Endothelial cell of umbilical vein (primary cell): ENCODE data around the gene TRMT11. TPM values are rescaled to one million over a fixed set of nuclear protein-coding genes. Genes with fewer than 3 reads are reported as not detected.

Source experiments
- BruUV-seq: library from RNA; stranded (reverse); fragments of 400-500 nt; replicated peaks from 2 replicates; lab custom pipeline; 2021; lab: Mats Ljungman, UMichigan
- CTCF ChIA-PET: fragments of 300-600, 350-600 bp; sonication (Branson Sonifier 250); formaldehyde crosslinking; loops from one replicate; lab custom pipeline; 2021; ENCODE audit warnings: antibody characterized with exemption, inconsistent platforms; lab: Charles Lee
- POLR2A ChIA-PET: fragments of 300-600, 350-600 bp; sonication (Branson Sonifier 250); formaldehyde crosslinking; loops from one replicate; lab custom pipeline; 2021; ENCODE audit warnings: antibody characterized with exemption, inconsistent platforms; lab: Charles Lee
- DNase-seq: peaks from one replicate; pipeline ENCODE4 v3.0.0-alpha.2; 2011; ENCODE audit warnings: low read depth, low spot score
- FAIRE-seq: peaks from 2 replicates; lab custom pipeline; 2011; peaks lifted over from hg19 to GRCh38; lab: Jason Lieb, UNC
- H2AFZ ChIP-seq: 2 replicates; pipeline ENCODE4 v1.6.0; 2012; ENCODE audit warnings: low read depth, low read length, control low read depth, inconsistent platforms
- H3K27ac ChIP-seq: 2 replicates; pipeline ENCODE4 v1.5.1; 2011; ENCODE audit warnings: low read depth, mild to moderate bottlenecking, control low read depth, low read length, moderate library complexity; ENCODE audit not compliant: insufficient read depth
- H3K27me3 ChIP-seq, 2 experiments: 2 replicates each; pipeline versions ENCODE4 v1.6.0 to v1.6.1; 2011; ENCODE audit warnings: low read length in 2 of 2, mixed read lengths in 1 of 2; ENCODE audit not compliant: control insufficient read depth in 2 of 2, insufficient read depth in 2 of 2
- H3K36me3 ChIP-seq, 2 experiments: 2 replicates in 1 of 2; 3 replicates in 1 of 2; pipeline ENCODE4 v1.5.1; 2011; ENCODE audit warnings: low read length in 2 of 2, mild to moderate bottlenecking in 1 of 2, moderate library complexity in 1 of 2; ENCODE audit not compliant: control insufficient read depth in 2 of 2, insufficient read depth in 2 of 2; ENCODE audit errors: extremely low read depth in 1 of 2
- H3K4me1 ChIP-seq: 3 replicates; pipeline ENCODE4 v1.5.1; 2011; ENCODE audit warnings: mild to moderate bottlenecking, low read length; ENCODE audit not compliant: control insufficient read depth, insufficient read depth; ENCODE audit errors: extremely low read depth
- H3K4me2 ChIP-seq: 2 replicates; pipeline ENCODE4 v1.6.1; 2011; ENCODE audit warnings: low read length, control low read depth, mixed read lengths; ENCODE audit not compliant: insufficient read depth
- H3K4me3 ChIP-seq, 3 experiments: fragments of 200-600 bp in 1 of 3; sonication (generic), shearing (Covaris generic) in 1 of 3; replicated peaks in 1 of 3; 2 replicates each; pipeline ENCODE4 v1.5.1; 2011 to 2016; ENCODE audit warnings: control low read depth in 3 of 3, low read length in 3 of 3, mild to moderate bottlenecking in 2 of 3, inconsistent platforms in 1 of 3, low read depth in 1 of 3, moderate library complexity in 1 of 3; ENCODE audit not compliant: insufficient read depth in 1 of 3
- H3K79me2 ChIP-seq: 2 replicates; pipeline ENCODE4 v1.6.0; 2012; ENCODE audit warnings: low read length, inconsistent platforms; ENCODE audit not compliant: control insufficient read depth, insufficient read depth
- H3K9ac ChIP-seq: replicated peaks from 2 replicates; pipeline ENCODE3; 2011; ENCODE audit warnings: low read length, control low read depth; ENCODE audit not compliant: insufficient read depth; ENCODE audit errors: extremely low read depth
- H3K9me1 ChIP-seq: replicated peaks from 3 replicates; pipeline ENCODE4 v1.6.0; 2011; ENCODE audit warnings: mild to moderate bottlenecking, low read length; ENCODE audit not compliant: control insufficient read depth, insufficient read depth; ENCODE audit errors: extremely low read depth
- H3K9me3 ChIP-seq: replicated peaks from 2 replicates; pipeline ENCODE4 v1.5.1; 2012; ENCODE audit warnings: low read length, inconsistent platforms; ENCODE audit not compliant: control insufficient read depth, insufficient read depth
- H4K20me1 ChIP-seq: replicated peaks from 2 replicates; pipeline ENCODE3; 2011; ENCODE audit warnings: mild to moderate bottlenecking, low read length; ENCODE audit not compliant: control insufficient read depth, insufficient read depth; ENCODE audit errors: extremely low read depth
- EZH2 ChIP-seq: IDR thresholded peaks from 2 replicates; pipeline ENCODE4 v1.6.1; 2012; ENCODE audit warnings: borderline replicate concordance, low read depth, mild to moderate bottlenecking, moderate library complexity, low read length, inconsistent platforms; ENCODE audit not compliant: severe bottlenecking
- FOS ChIP-seq: IDR thresholded peaks from 2 replicates; pipeline ENCODE4 v1.6.1; 2011; ENCODE audit warnings: mild to moderate bottlenecking, low read length, moderate library complexity, borderline replicate concordance; ENCODE audit not compliant: insufficient read depth
- GATA2 ChIP-seq: IDR thresholded peaks from 2 replicates; pipeline ENCODE4 v1.7.0; 2011; ENCODE audit warnings: low read depth, mild to moderate bottlenecking, moderate library complexity, mixed read lengths, low read length; ENCODE audit not compliant: insufficient read length, insufficient read depth
- JUN ChIP-seq: IDR thresholded peaks from 2 replicates; pipeline ENCODE4 v1.6.1; 2011; ENCODE audit warnings: borderline replicate concordance, low read depth; ENCODE audit not compliant: insufficient read length, insufficient read depth
- MAX ChIP-seq: IDR thresholded peaks from 2 replicates; pipeline ENCODE4 v1.6.1; 2011; ENCODE audit not compliant: insufficient read depth, insufficient read length
- MYC ChIP-seq: IDR thresholded peaks from one replicate; pipeline ENCODE4 v1.6.1; 2011; ENCODE audit warnings: mild to moderate bottlenecking, low read depth, low read length
- POLR2A ChIP-seq: IDR thresholded peaks from 2 replicates; pipeline ENCODE4 v1.6.1; 2012; ENCODE audit warnings: low read depth, mild to moderate bottlenecking, control low read depth, low read length
- POLR2AphosphoS5 ChIP-seq: IDR thresholded peaks from 2 replicates; pipeline ENCODE4 v1.6.1; 2012; ENCODE audit warnings: low read depth, mild to moderate bottlenecking, control low read depth, low read length, moderate library complexity; ENCODE audit not compliant: insufficient read depth
- dilution Hi-C: fragments of 300-500 bp; cut with MboI; formaldehyde crosslinking; loops from one replicate; pipeline ENCODE4 v1.15.0; 2019; ENCODE audit warnings: low sequenced_read_pairs; ENCODE audit not compliant: extremely low pct_ligation_motif_present
- intact Hi-C: fragments of 100-400 bp; cut with micrococcal nuclease; formaldehyde crosslinking; loops from one replicate; pipeline ENCODE4 v1.10.0; 2022
- polyA plus RNA-seq, 4 experiments: library from polyadenylated mRNA; depleted of rRNA in 3 of 4; stranded (reverse) in 3 of 4; unstranded in 1 of 4; fragments of >200 nt; gene quantifications; 2 replicates each; pipeline versions ENCODE4 v1.2.1 to v1.2.3, GENCODE V29; 2011 to 2012; ENCODE audit warnings: missing spikeins in 1 of 4
- total RNA-seq: library from RNA; stranded (reverse); gene quantifications from 2 replicates; pipeline ENCODE4 v1.2.3, GENCODE V29; 2021
- TF ChIP-seq, protein P1 (sequence below), 2 donors: IDR thresholded peaks; 1 replicate in 1 of 2; 2 replicates in 1 of 2; pipeline ENCODE4 v1.5.1; 2011; ENCODE audit warnings: low read length in 2 of 2, mild to moderate bottlenecking in 2 of 2, moderate library complexity in 2 of 2, control low read depth in 1 of 2, inconsistent platforms in 1 of 2, low read depth in 1 of 2; ENCODE audit not compliant: insufficient read depth in 1 of 2; ENCODE audit errors: extremely low read depth in 1 of 2

The TRMT11 gene
- total and polyA plus RNA-seq, 2 donors (not counting 3 experiments of a cell fraction or from before 2014, with no cell fraction given) = 5.1 to 10.7 TPM

DNA sequence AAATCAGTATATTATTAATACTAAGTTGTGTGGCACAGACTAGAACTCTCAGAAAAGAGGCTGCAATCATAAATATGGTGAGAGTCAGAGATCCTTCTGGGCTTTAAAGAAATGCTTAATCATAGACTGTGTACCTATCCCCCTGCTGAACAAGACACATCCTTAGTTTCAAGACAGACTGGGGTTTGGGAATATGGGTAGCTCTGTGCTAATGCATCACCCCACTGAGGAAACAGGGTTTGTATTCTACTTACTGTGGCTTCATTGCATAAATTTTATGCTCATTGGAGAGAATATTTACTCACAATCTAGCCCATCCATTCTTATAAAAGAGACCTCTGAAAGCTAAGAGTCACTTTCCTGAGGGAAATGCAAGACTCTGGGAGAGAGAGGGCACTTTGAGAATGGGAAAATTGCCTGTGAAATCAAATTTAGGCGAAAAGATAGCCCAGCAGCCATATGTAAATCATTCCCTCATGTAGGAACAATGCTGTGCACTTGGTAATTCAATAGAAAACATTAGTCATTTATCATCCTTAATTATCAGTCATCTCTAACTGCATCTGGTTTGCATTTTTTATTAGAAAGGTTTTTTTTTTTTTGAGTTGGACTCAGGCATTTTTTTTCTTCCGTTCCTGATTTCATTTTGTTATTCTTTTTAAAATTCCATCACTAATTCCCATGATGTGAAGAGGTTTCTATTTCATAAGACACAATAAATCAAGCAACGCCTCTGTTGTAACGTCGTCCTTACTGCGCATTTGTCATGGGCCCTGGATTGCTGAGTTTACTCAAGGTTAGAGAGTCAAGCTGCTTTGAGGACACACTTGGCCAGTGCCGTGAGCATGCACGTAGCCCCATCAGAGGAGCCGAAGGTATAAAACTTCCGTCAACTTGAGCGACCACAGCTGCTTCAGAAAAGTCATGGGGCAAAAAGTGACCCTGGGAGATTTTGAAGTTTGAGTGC lies 91.8 kb downstream of the TRMT11 start:
- no peaks in the 10 kb centered on the region for H3K9me1 ChIP-seq
- dilution Hi-C loops = no loop called here
- H2AFZ ChIP-seq = no peak overlapping the region
- H3K9ac ChIP-seq = no peak overlapping the region
- intact Hi-C loops = no loop called here
- no peak overlapping the region for H3K4me2 ChIP-seq
- no peaks in the 10 kb centered on the region for H3K36me3 ChIP-seq
- no peaks in the 10 kb centered on the region for H3K79me2 ChIP-seq
- no peaks in the 10 kb centered on the region for H3K27me3 ChIP-seq
- DNase-seq = no peak
- ChIA-PET CTCF (no interaction called here), POLR2A (no interaction called here)
- no peaks in the 10 kb centered on the region for H4K20me1 ChIP-seq
- no peaks in the 10 kb centered on the region for H3K9me3 ChIP-seq
- TF ChIP-seq GATA2 (no peak), MAX (no peak), POLR2AphosphoS5 (no peak), JUN (no peak), MYC (no peak), EZH2 (no peak), FOS (no peak), POLR2A (no peak)
- TF ChIP-seq, protein P1, sequence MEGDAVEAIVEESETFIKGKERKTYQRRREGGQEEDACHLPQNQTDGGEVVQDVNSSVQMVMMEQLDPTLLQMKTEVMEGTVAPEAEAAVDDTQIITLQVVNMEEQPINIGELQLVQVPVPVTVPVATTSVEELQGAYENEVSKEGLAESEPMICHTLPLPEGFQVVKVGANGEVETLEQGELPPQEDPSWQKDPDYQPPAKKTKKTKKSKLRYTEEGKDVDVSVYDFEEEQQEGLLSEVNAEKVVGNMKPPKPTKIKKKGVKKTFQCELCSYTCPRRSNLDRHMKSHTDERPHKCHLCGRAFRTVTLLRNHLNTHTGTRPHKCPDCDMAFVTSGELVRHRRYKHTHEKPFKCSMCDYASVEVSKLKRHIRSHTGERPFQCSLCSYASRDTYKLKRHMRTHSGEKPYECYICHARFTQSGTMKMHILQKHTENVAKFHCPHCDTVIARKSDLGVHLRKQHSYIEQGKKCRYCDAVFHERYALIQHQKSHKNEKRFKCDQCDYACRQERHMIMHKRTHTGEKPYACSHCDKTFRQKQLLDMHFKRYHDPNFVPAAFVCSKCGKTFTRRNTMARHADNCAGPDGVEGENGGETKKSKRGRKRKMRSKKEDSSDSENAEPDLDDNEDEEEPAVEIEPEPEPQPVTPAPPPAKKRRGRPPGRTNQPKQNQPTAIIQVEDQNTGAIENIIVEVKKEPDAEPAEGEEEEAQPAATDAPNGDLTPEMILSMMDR (IDR thresholded peaks at IDR 0.05; ENCODE audit: extremely low read depth in 1 of 2, insufficient read depth in 1 of 2, low read depth in 1 of 2, low read length in 2 of 2) = no peak
- H3K4me3 ChIP-seq = no peak overlapping the region
- no peak for FAIRE-seq
- H3K4me1 ChIP-seq = no peaks in the 10 kb centered on the region
- no peak overlapping the region for H3K27ac ChIP-seq
- BruUV-seq = no TSS peak
